HEK293 (cell line): ENCODE measurements around the gene VPS54.
"Not testable (repeated sequence)": the region's sequence is repeated elsewhere in the genome, so short reads cannot be mapped to it uniquely, and the experiment has no call there.

ENCODE experiments used
- CTCF ChIA-PET: fragments of 350-600 bp; formaldehyde crosslinking; extraction: SDS; loops from one replicate; lab custom pipeline; 2021; ENCODE audit warnings: antibody characterized with exemption; lab: Yijun Ruan, JAX
- POLR2A ChIA-PET: fragments of 300-600 bp; formaldehyde crosslinking; extraction: SDS; loops from one replicate; lab custom pipeline; 2020; ENCODE audit warnings: antibody characterized with exemption, inconsistent platforms; lab: Yijun Ruan, JAX
- H3K27ac ChIP-seq: fragments of 200-500 bp; sonication (Bioruptor generic); 2 replicates; pipeline ENCODE4 v1.5.1; 2014; ENCODE audit warnings: low read depth, low read length, control low read depth, inconsistent platforms; ENCODE audit errors: extremely low read depth
- H3K36me3 ChIP-seq, 2 experiments: fragments of 200-500 bp in 1 of 2; sonication (Bioruptor generic) in 1 of 2; 1 replicate in 1 of 2; 2 replicates in 1 of 2; pipeline ENCODE4 v1.5.1; 2014 to 2017; ENCODE audit warnings: inconsistent platforms in 2 of 2, low read length in 2 of 2; ENCODE audit not compliant: control insufficient read depth in 2 of 2, insufficient read depth in 1 of 2
- H3K4me1 ChIP-seq: fragments of 200-500 bp; sonication (Bioruptor generic); 2 replicates; pipeline ENCODE4 v1.5.1; 2014; ENCODE audit warnings: mild to moderate bottlenecking, low read length, inconsistent platforms; ENCODE audit not compliant: control insufficient read depth, insufficient read depth
- H3K4me3 ChIP-seq: 2 replicates; pipeline ENCODE4 v1.5.1; 2011; ENCODE audit warnings: low read depth, mild to moderate bottlenecking, control low read depth, low read length, moderate library complexity
- H3K9me3 ChIP-seq: fragments of 200-500 bp; sonication (Bioruptor generic); 2 replicates; pipeline ENCODE4 v1.5.1; 2014; ENCODE audit warnings: low read depth, low read length, inconsistent platforms; ENCODE audit not compliant: control insufficient read depth, insufficient read depth
- BCL11B ChIP-seq: fragments of 450-650 bp; formaldehyde crosslinking; IDR thresholded peaks from 2 replicates; pipeline ENCODE4 v1.5.1; 2016; ENCODE audit warnings: low read depth, missing biosample characterization, missing genetic modification characterization
- KLF7 ChIP-seq: fragments of 450-650 bp; formaldehyde crosslinking; IDR thresholded peaks from 2 replicates; pipeline ENCODE4 v1.5.1; 2016; ENCODE audit warnings: missing biosample characterization, missing genetic modification characterization, borderline replicate concordance
- TCF7L2 ChIP-seq: IDR thresholded peaks from 2 replicates; pipeline ENCODE4 v1.6.1; 2011; ENCODE audit warnings: low read depth, mild to moderate bottlenecking, inconsistent platforms, low read length, moderate library complexity, borderline replicate concordance
- WT1 ChIP-seq: fragments of 450-650 bp; formaldehyde crosslinking; IDR thresholded peaks from 2 replicates; pipeline ENCODE4 v1.5.1; 2016; ENCODE audit warnings: missing biosample characterization, missing genetic modification characterization
- ZIC2 ChIP-seq: fragments of 450-650 bp; formaldehyde crosslinking; IDR thresholded peaks from 2 replicates; pipeline ENCODE4 v1.5.1; 2016; ENCODE audit warnings: missing biosample characterization, missing genetic modification characterization
- ZNF114 ChIP-seq: fragments of 450-650 bp; formaldehyde crosslinking; IDR thresholded peaks from 2 replicates; pipeline ENCODE4 v1.5.0; 2017; ENCODE audit warnings: missing biosample characterization, missing genetic modification characterization
- ZNF138 ChIP-seq: fragments of 450-650 bp; formaldehyde crosslinking; IDR thresholded peaks from 2 replicates; pipeline ENCODE4 v1.5.1; 2016; ENCODE audit warnings: missing biosample characterization, missing genetic modification characterization, borderline replicate concordance
- ZNF146 ChIP-seq: fragments of 450-650 bp; formaldehyde crosslinking; IDR thresholded peaks from 2 replicates; pipeline ENCODE4 v1.5.1; 2016; ENCODE audit warnings: missing biosample characterization, missing genetic modification characterization
- ZNF16 ChIP-seq: fragments of 450-650 bp; formaldehyde crosslinking; IDR thresholded peaks from 2 replicates; pipeline ENCODE4 v1.5.1; 2016; ENCODE audit warnings: low read depth, missing biosample characterization, missing genetic modification characterization
- ZNF184 ChIP-seq: fragments of 450-650 bp; IDR thresholded peaks from 2 replicates; pipeline ENCODE4 v1.5.1; 2018; ENCODE audit warnings: missing biosample characterization, mild to moderate bottlenecking, missing genetic modification characterization
- ZNF19 ChIP-seq: fragments of 450-650 bp; formaldehyde crosslinking; IDR thresholded peaks from 2 replicates; pipeline ENCODE4; 2016; ENCODE audit warnings: missing biosample characterization, missing genetic modification characterization, low read depth
- ZNF202 ChIP-seq: fragments of 450-650 bp; formaldehyde crosslinking; IDR thresholded peaks from 2 replicates; pipeline ENCODE4 v1.5.1; 2016; ENCODE audit warnings: missing biosample characterization, missing genetic modification characterization, borderline replicate concordance
- ZNF223 ChIP-seq: fragments of 450-650 bp; formaldehyde crosslinking; IDR thresholded peaks from 2 replicates; pipeline ENCODE4 v1.5.1; 2016; ENCODE audit warnings: missing biosample characterization, missing genetic modification characterization
- ZNF239 ChIP-seq: fragments of 450-650 bp; formaldehyde crosslinking; IDR thresholded peaks from 2 replicates; pipeline ENCODE4 v1.5.1; 2016; ENCODE audit warnings: missing biosample characterization, missing genetic modification characterization
- ZNF302 ChIP-seq: fragments of 450-650 bp; formaldehyde crosslinking; IDR thresholded peaks from 2 replicates; pipeline ENCODE4 v1.5.1; 2016; ENCODE audit warnings: missing biosample characterization, missing genetic modification characterization, low read depth
- ZNF37A ChIP-seq: fragments of 450-650 bp; IDR thresholded peaks from 2 replicates; pipeline ENCODE4 v1.5.1; 2018; ENCODE audit warnings: missing biosample characterization, missing genetic modification characterization
- ZNF391 ChIP-seq: fragments of 450-650 bp; formaldehyde crosslinking; IDR thresholded peaks from 2 replicates; pipeline ENCODE4 v1.5.1; 2016; ENCODE audit warnings: low read depth, missing biosample characterization, missing genetic modification characterization, borderline replicate concordance
- ZNF555 ChIP-seq: fragments of 450-650 bp; formaldehyde crosslinking; conservative IDR thresholded peaks from 2 replicates; pipeline ENCODE4 v1.5.1; 2017; ENCODE audit warnings: missing biosample characterization, mild to moderate bottlenecking, missing genetic modification characterization, inconsistent platforms
- ZNF621 ChIP-seq: fragments of 450-650 bp; formaldehyde crosslinking; IDR thresholded peaks from 2 replicates; pipeline ENCODE4 v1.5.1; 2017; ENCODE audit warnings: missing biosample characterization, missing genetic modification characterization
- ZNF654 ChIP-seq: fragments of 450-650 bp; formaldehyde crosslinking; IDR thresholded peaks from 2 replicates; pipeline ENCODE4 v1.5.1; 2016; ENCODE audit warnings: low read depth, missing biosample characterization, missing genetic modification characterization
- ZNF843 ChIP-seq: fragments of 450-650 bp; formaldehyde crosslinking; IDR thresholded peaks from 2 replicates; pipeline ENCODE4 v1.5.1; 2016; ENCODE audit warnings: missing biosample characterization, missing genetic modification characterization
- ZSCAN30 ChIP-seq: fragments of 450-650 bp; IDR thresholded peaks from 2 replicates; pipeline ENCODE4 v1.5.1; 2018; ENCODE audit warnings: missing biosample characterization, mild to moderate bottlenecking, missing genetic modification characterization, moderate library complexity
- ZXDB ChIP-seq: fragments of 450-650 bp; formaldehyde crosslinking; IDR thresholded peaks from 2 replicates; pipeline ENCODE4 v1.5.1; 2016; ENCODE audit warnings: missing biosample characterization, missing genetic modification characterization
- TF ChIP-seq, protein P1 (sequence below): fragments of 450-650 bp; formaldehyde crosslinking; IDR thresholded peaks from 2 replicates; pipeline ENCODE4; 2016; ENCODE audit warnings: missing biosample characterization, missing genetic modification characterization
- TF ChIP-seq, protein P2 (sequence below): fragments of 450-650 bp; formaldehyde crosslinking; IDR thresholded peaks from 2 replicates; pipeline ENCODE4 v1.5.1; 2017; ENCODE audit warnings: missing biosample characterization, mild to moderate bottlenecking, missing genetic modification characterization, moderate library complexity

The VPS54 gene

DNA sequence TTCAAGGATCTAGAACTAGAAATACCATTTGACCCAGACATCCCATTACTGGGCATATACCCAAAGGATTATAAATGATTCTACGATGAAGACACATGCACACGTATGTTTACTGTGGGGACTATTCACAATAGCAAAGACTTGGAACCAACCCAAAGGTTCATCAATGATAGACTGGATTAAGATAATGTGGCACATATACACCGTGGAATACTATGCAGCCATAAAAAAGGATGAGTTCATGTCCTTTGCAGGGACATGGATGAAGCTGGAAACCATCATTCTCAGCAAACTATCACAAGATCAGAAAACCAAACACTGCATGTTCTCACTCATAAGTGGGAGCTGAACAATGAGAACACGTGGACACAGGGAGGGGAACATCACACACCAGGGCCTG lies 87.1 kb downstream of the VPS54 start:
- H3K27ac ChIP-seq, POLR2A ChIA-PET, H3K36me3 ChIP-seq, H3K9me3 ChIP-seq, CTCF ChIA-PET, H3K4me3 ChIP-seq, H3K4me1 ChIP-seq: not testable (repeated sequence)
- peak; percentile 79 for TF ChIP-seq ZNF146 (tag by site-specific recombination)
- TF ChIP-seq ZNF202 (tag by site-specific recombination) = 0 out of 2 replicates have a peak, but pooled peaks have one; percentile 19

DNA sequence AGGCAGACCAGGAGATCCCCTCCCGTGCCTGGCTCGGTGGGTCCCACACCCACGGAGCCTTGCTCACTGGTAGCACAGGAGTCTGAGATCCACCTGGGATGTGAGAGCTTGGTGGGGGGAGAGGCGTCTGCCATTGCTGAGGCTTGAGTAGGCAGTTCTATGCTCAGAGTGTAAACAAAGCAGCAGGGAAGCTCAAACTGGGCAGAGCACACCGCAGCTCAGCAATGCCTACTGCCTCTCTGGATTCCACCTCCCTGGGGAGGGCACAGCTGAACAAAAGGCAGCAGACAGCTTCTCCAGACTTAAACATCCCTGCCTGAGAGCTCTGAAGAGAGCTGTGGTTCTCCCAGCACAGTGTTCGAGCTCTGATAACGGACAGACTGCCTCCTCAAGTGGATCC lies 92.4 kb downstream of the VPS54 start:
- CTCF ChIA-PET = interaction anchor here (0.5 kb wide), 1 partner anchor 37 kb away, joined by 3 read pairs; no protein-coding TSS in a partner anchor

DNA sequence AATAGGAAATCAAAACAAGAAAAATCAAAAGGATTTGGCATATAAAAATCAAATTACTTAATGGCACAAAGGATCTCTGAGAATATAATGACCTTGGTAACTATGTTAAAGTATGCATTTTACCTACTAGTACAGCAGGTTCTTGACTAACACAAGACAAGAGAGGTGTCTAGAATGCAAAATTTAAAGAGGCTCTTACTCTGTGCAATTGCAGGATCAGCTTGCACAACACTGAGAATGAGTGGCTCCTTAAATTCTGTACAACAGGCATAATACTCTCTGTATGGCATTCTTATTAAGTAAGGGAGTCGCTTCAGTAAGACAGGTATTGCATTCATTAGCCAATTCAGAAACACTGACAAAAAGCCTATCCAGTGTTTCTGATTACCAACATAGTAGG lies 104.9 kb downstream of the VPS54 start:
- H3K4me1 ChIP-seq = no peaks in the 10 kb centered on the region
- TF ChIP-seq ZNF16 (tag by site-specific recombination) (no peak), KLF7 (tag by site-specific recombination) (no peak), ZNF37A (tag by site-specific recombination) (no peak), ZSCAN30 (tag by site-specific recombination) (no peak), ZNF843 (tag by site-specific recombination) (no peak), ZNF621 (tag by site-specific recombination) (no peak), ZNF184 (tag by site-specific recombination) (no peak), ZNF654 (no peak), ZNF391 (tag by site-specific recombination) (no peak), BCL11B (tag by site-specific recombination) (no peak), WT1 (tag by site-specific recombination) (no peak), TCF7L2 (no peak), ZNF138 (tag by site-specific recombination) (no peak), ZNF302 (tag by site-specific recombination) (no peak), ZNF114 (tag by site-specific recombination) (no peak)
- TF ChIP-seq, protein P1, sequence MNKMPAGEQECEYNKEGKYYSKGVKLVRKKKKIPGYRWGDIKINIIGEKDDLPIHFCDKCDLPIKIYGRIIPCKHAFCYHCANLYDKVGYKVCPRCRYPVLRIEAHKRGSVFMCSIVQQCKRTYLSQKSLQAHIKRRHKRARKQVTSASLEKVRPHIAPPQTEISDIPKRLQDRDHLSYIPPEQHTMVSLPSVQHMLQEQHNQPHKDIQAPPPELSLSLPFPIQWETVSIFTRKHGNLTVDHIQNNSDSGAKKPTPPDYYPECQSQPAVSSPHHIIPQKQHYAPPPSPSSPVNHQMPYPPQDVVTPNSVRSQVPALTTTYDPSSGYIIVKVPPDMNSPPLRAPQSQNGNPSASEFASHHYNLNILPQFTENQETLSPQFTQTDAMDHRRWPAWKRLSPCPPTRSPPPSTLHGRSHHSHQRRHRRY (tag by site-specific recombination) = no peak
- TF ChIP-seq, protein P2, sequence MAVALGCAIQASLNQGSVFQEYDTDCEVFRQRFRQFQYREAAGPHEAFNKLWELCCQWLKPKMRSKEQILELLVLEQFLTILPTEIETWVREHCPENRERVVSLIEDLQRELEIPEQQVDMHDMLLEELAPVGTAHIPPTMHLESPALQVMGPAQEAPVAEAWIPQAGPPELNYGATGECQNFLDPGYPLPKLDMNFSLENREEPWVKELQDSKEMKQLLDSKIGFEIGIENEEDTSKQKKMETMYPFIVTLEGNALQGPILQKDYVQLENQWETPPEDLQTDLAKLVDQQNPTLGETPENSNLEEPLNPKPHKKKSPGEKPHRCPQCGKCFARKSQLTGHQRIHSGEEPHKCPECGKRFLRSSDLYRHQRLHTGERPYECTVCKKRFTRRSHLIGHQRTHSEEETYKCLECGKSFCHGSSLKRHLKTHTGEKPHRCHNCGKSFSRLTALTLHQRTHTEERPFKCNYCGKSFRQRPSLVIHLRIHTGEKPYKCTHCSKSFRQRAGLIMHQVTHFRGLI (tag by site-specific recombination) = no peak
- TF ChIP-seq, all 188 proteins: peak for 0
- CTCF ChIA-PET = no interaction called here
- peaks cover 20 to 51% of the 10 kb centered on the region in 2 experiments for H3K36me3 ChIP-seq
- no peaks in the 10 kb centered on the region for H3K9me3 ChIP-seq
- H3K27ac ChIP-seq = no peak overlapping the region
- POLR2A ChIA-PET = no interaction called here
- H3K4me3 ChIP-seq = no peak overlapping the region

More for the DNA sequence above, 92.4 kb downstream of the VPS54 start:
- H3K4me3 ChIP-seq = no peak overlapping the region
- no peak for TF ChIP-seq ZNF19 (tag by site-specific recombination)
- no peak for TF ChIP-seq ZNF239
- TF ChIP-seq ZNF223 = no peak
- no peak for TF ChIP-seq ZXDB (tag by site-specific recombination)
- TF ChIP-seq ZIC2 (tag by site-specific recombination) = peak; percentile 84
- no peak for TF ChIP-seq ZNF555 (tag by site-specific recombination)
- no peak for TF ChIP-seq ZNF302 (tag by site-specific recombination)
- no peaks in the 10 kb centered on the region for H3K9me3 ChIP-seq
- POLR2A ChIA-PET = no interaction called here
- H3K36me3 ChIP-seq = no peaks in the 10 kb centered on the region
- H3K4me1 ChIP-seq = no peaks in the 10 kb centered on the region
- no peak overlapping the region for H3K27ac ChIP-seq
